Ovary (tissue), 9 donors: Measurements from ENCODE around the gene ATP2B2. TPM values are rescaled to one million over a fixed set of nuclear protein-coding genes. Genes with fewer than 3 reads are reported as not detected.

Experiments used
- DNase-seq, 5 donors: peaks; one replicate each; pipeline ENCODE4 v3.0.0-alpha.2; 2019 to 2020
- H3K27ac ChIP-seq, 2 donors: fragments of 200-600 bp; one replicate each; pipeline versions ENCODE4 v1.5.1 to v1.8.0; 2019 to 2022
- H3K27me3 ChIP-seq: fragments of 200-600 bp; one replicate; pipeline ENCODE4 v1.8.0; 2022
- H3K36me3 ChIP-seq: fragments of 200-600 bp; sonication (generic); one replicate; pipeline ENCODE4 v1.5.1; 2019
- H3K4me1 ChIP-seq: one replicate; pipeline ENCODE4 v1.8.1; 2013; ENCODE audit warnings: mild to moderate bottlenecking, moderate library complexity; ENCODE audit not compliant: insufficient read depth
- H3K4me3 ChIP-seq: fragments of 200-600 bp; sonication (generic); one replicate; pipeline ENCODE4 v1.5.1; 2017
- H3K9me3 ChIP-seq, 2 donors: fragments of 200-600 bp in 1 of 2; sonication (generic) in 1 of 2; one replicate each; pipeline versions ENCODE4 v1.5.1 to v1.8.1; 2013 to 2019; ENCODE audit warnings: mild to moderate bottlenecking in 1 of 2, moderate library complexity in 1 of 2
- EP300 ChIP-seq: sonication (generic); formaldehyde crosslinking; IDR thresholded peaks from one replicate; pipeline ENCODE4 v1.6.1; 2017; ENCODE audit warnings: antibody characterized with exemption
- POLR2A ChIP-seq: fragments of 450-650 bp; IDR thresholded peaks from one replicate; pipeline ENCODE4 v1.6.1; 2017; ENCODE audit warnings: antibody characterized with exemption, mild to moderate bottlenecking, moderate library complexity
- WGBS, 3 donors: extraction: QIAGEN DNeasy Blood & Tissue Kit in 1 of 3; methylation state at CpG; one replicate each; pipeline versions ENCODE4 v1.1.5 to v1.1.7; 2013 to 2017; 5-methylcytosine and 5-hydroxymethylcytosine counted together
- intact Hi-C, 4 donors: fragments of 100-400 bp; cut with DNase I; formaldehyde crosslinking; loops; one replicate each; pipeline versions ENCODE4 v1.11.0 to v1.15.1; 2022 to 2023
- polyA plus RNA-seq, 2 donors: library from polyadenylated mRNA; stranded (reverse); fragments of 200-250 nt in 1 of 2; fragments of 350-450 nt in 1 of 2; fragmentation: Illumina TruSeq in 1 of 2; extraction: RNeasy Lipid Tissue Mini Kit (QIAGEN cat#74804) in 1 of 2; gene quantifications; one replicate each; pipeline ENCODE4 v1.2.3, GENCODE V29; 2013 to 2014
- total RNA-seq, 7 donors: library from RNA; depleted of rRNA in 2 of 7; stranded (reverse); fragments of >200 nt in 2 of 7; fragmentation: NEBNext Ultra II Directional in 3 of 7; extraction: Animal tissue kit (Norgen Biotek cat#: 25700) in 3 of 7; gene quantifications; one replicate each; pipeline versions ENCODE4 v1.1.0 to v1.2.4, GENCODE V29; 2016 to 2023
- TF ChIP-seq, protein P1 (sequence below), 3 donors: fragments of 450-650 bp in 2 of 3; fragments of 200-600 bp in 1 of 3; IDR thresholded peaks; one replicate each; pipeline versions ENCODE4 v1.5.1 to v1.8.0; 2016 to 2022; ENCODE audit warnings: antibody characterized with exemption in 3 of 3, mild to moderate bottlenecking in 1 of 3
- donor health status: DM: no; HTN: no; CAD: no; lungs with moderate emphysema.
- donor health status: DM: no; HTN: no; CAD: no.
- donor health status: Bipolar disorder and iron deficiency.
- donor health status: DM: yes; HTN: yes; CAD: no.
- donor health status: DM: no; HTN: no; CAD: no.
- donor health status: DM: yes; HTN: yes; CAD: no.

Gene ATP2B2
- total and polyA plus RNA-seq, 9 donors = 0.05 to 11.6 (median 0.52) TPM; not detected in 2

GRCh38 chr3:10404377-10404776, 101.0 kb downstream of the ATP2B2 start:
- Histone ChIP-seq H3K36me3 (no peaks in the 10 kb centered on the region), H3K27me3 (no peaks in the 10 kb centered on the region), H3K4me3 (no peak overlapping the region), H3K4me1 (no peaks in the 10 kb centered on the region), H3K9me3 (no peaks in the 10 kb centered on the region), H3K27ac (no peak overlapping the region)
- DNase-seq = no peak
- TF ChIP-seq, protein P1, sequence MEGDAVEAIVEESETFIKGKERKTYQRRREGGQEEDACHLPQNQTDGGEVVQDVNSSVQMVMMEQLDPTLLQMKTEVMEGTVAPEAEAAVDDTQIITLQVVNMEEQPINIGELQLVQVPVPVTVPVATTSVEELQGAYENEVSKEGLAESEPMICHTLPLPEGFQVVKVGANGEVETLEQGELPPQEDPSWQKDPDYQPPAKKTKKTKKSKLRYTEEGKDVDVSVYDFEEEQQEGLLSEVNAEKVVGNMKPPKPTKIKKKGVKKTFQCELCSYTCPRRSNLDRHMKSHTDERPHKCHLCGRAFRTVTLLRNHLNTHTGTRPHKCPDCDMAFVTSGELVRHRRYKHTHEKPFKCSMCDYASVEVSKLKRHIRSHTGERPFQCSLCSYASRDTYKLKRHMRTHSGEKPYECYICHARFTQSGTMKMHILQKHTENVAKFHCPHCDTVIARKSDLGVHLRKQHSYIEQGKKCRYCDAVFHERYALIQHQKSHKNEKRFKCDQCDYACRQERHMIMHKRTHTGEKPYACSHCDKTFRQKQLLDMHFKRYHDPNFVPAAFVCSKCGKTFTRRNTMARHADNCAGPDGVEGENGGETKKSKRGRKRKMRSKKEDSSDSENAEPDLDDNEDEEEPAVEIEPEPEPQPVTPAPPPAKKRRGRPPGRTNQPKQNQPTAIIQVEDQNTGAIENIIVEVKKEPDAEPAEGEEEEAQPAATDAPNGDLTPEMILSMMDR (IDR thresholded peaks at IDR 0.05) = no peak
- TF ChIP-seq EP300 = no peak
- no peak for TF ChIP-seq POLR2A
- WGBS, 3 donors = 59 to 73% (median 67%) methylated on average over 4 of the region's 4 CpGs
- intact Hi-C loops = no loop called here

DNA sequence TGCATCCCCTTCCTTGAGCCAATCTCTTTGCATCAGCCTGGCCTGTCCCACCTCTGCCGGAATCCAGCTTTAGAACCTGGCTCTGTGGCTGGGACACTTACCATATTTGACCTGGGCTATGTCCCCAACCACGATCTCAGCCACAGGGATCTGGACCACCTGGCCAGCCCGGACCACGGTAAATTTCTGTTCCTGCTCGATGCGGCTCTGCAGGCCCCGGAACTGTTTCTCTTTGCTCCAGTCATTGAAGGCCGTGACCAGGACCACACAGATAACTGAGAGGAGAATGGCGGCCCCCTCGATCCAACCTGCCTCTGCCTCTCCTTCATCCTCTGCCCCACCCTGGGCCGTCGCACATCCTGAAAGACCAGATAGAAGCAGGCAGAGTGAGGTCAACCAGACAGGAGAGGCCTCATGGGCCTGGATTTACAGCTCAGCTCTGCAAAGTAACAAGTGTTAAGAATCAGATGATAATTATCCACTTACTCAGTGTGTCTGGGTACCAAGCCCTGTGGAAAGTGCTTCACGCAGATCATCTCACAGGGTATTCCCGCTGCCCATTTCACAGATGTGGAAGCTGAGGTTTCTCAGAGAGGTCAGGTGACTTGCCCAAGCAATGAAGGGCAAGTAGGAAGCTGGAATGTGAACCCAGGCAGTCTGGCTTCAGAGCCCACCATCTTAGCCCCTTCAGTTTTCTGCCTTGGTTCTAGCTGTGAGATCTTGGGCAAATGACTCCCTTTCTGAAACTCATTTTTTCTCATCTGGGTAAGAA, 103.2 kb downstream of the ATP2B2 start:
- Histone ChIP-seq H3K4me3 (no peak overlapping the region), H3K27ac (no peak overlapping the region), H3K27me3 (no peaks in the 10 kb centered on the region), H3K4me1 (no peaks in the 10 kb centered on the region), H3K36me3 (no peaks in the 10 kb centered on the region), H3K9me3 (no peaks in the 10 kb centered on the region)
- no peak for DNase-seq
- WGBS, 3 donors = 94 to 97% (median 95%) methylated on average over 14 of the region's 14 CpGs
- intact Hi-C loops = no loop called here
- TF ChIP-seq, protein P1 (IDR thresholded peaks at IDR 0.05) = no peak
- TF ChIP-seq EP300 = no peak
- TF ChIP-seq POLR2A = no peak

GRCh38 chr3:10400749-10401495, 104.5 kb downstream of the ATP2B2 start:
- Histone ChIP-seq H3K36me3 (no peaks in the 10 kb centered on the region), H3K27me3 (no peaks in the 10 kb centered on the region), H3K9me3 (no peaks in the 10 kb centered on the region), H3K27ac (no peak overlapping the region), H3K4me3 (no peak overlapping the region), H3K4me1 (no peaks in the 10 kb centered on the region)
- no peak for TF ChIP-seq POLR2A
- TF ChIP-seq, protein P1 (IDR thresholded peaks at IDR 0.05) = no peak
- no peak for TF ChIP-seq EP300
- WGBS, 3 donors = 90 to 96% (median 95%) methylated on average over 12 of the region's 12 CpGs
- intact Hi-C loops = no loop called here
- no peak for DNase-seq

GRCh38 chr3:10400050-10400748, 105.2 kb downstream of the ATP2B2 start:
- no peak for DNase-seq
- Histone ChIP-seq H3K4me1 (no peaks in the 10 kb centered on the region), H3K36me3 (no peaks in the 10 kb centered on the region), H3K4me3 (no peak overlapping the region), H3K27ac (no peak overlapping the region), H3K9me3 (no peaks in the 10 kb centered on the region), H3K27me3 (no peaks in the 10 kb centered on the region)
- 70 to 81% (median 73%) methylated on average over 8 of the region's 8 CpGs for WGBS, 3 donors
- intact Hi-C loops = no loop called here
- TF ChIP-seq POLR2A = no peak
- TF ChIP-seq, protein P1 (IDR thresholded peaks at IDR 0.05) = no peak
